HG03025 (cell line): ENCODE results near the gene AP3D1.
A peak's percentile ranks its signal among the peaks of the same experiment; 100 is the strongest.
"Not testable (repeated sequence)": the region's sequence is repeated elsewhere in the genome, so short reads cannot be mapped to it uniquely, and the experiment has no call there.

ENCODE experiments used
- ATAC-seq: cut with Tn5 transposase; IDR thresholded peaks from one replicate; pipeline ENCODE4 v1.9.1; 2021; ENCODE audit warnings: mild to moderate bottlenecking, moderate library complexity; ENCODE audit not compliant: unreplicated experiment, low FRiP score

Gene AP3D1

DNA sequence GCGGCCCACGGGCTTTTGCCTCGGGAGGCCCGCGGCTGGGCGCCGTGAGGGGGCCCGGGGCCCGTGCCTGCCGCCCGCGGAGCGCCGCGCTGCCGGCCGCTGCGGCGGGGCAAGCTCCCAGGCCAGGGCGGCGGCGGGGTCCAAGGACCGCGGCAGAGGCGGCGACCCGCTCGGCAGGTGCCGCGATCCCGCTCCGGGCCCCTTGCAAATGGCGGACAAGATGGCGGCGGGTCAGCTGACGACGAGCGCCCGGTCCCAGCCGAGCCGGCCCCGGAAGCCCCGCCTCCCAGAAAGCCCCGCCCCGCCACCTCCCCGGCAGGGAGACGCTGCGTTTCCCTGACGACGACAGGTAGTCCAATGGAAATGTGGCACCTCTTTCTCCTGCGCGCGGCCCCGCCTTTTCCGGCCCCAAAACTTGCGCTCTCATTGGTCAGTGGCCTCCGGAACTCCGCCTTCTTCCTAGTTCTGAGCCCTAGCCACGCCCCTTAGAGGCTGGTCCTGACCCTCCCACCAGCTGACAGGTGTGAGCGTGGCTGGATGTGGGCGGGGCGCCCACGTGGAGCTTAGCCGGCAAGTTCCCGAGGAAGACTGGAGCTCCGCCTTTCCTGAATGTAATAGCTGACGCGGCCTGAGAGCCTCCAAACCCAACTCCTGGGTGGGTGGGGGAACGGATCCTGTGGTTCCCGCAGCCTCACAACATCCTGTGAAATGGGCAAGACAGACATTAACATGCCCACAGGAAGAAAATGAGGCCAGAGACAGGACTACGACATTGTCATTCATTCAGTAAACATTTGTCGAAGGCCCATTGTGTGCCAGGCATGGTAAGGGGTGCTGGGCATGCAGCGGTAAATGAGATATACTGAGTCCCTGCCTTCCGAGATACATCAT is at the start of gene AP3D1:
AP3D1 (minus strand) TSS at position 228 of the 891 bp plus-strand sequence. CDS start 232 bp downstream, outside the sequence.
- peak; percentile 88 for ATAC-seq

GRCh38 chr19:2200624-2201294 is 49.4 kb upstream of the AP3D1 start:
- not testable (repeated sequence) for ATAC-seq

DNA sequence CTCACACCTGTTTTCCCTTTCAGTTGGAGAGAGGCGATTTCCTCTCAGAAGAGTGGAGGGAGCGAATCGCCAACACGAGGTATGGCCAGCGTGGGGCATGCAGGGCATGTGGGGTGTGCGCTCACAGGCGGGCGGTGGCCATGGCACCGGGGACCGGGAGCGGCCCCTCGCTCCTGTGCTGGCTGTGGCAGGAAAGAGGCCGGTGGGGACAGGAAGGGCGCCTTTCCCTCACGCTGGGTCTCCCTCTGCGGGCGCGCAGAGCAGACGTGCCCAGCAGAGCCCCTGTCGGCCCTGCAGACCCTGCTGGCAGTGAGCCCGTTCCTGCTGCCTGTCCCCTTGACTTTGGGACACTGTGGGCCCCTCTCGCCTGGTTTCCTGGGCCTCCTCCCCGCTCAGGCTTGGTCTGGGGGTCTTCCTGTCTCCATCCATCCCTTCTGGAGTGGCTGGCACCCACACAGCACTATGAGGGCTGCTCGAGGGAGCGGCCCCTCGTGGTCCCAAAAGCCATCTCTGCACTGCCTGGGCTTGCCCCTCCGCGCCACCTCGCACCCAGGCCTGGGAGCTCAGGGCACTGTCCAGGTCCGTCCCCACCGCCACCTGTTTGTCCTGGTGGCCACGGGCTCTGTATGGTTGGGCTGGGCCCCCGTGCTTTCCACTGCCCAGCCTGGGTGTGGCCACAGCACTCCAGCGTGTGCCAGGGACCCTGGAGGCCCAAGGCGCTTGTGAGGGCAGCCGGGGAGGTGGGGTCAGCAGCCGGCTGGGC is 48.7 kb upstream of the AP3D1 start:
- no peak for ATAC-seq

- ATAC-seq, result no peak
Measured at GRCh38 chr19:2199215-2199614, 47.8 kb upstream of the AP3D1 start.

GRCh38 chr19:2198317-2198716 is 47.0 kb upstream of the AP3D1 start:
- no peak for ATAC-seq

DNA sequence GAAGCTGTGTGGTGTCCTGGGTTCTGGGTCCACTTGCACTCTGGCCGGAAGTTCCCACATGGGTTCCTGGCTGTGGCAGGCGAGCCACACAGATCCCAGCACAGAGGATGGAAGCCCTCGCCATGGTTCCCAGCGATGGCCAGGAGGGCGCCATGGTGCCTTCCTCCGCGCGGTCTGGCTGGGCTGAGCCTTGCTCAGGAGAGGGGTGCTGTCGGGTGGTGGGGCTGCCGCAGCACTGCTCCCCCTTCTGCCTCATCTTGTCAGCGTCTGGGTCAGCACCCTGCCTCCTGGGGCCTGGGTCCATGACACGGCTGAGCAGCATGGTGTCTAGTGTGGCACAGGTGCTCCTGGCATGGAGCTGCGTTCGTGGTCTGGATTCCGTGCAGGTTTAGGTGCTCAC is 45.9 kb upstream of the AP3D1 start:
- no peak for ATAC-seq

DNA sequence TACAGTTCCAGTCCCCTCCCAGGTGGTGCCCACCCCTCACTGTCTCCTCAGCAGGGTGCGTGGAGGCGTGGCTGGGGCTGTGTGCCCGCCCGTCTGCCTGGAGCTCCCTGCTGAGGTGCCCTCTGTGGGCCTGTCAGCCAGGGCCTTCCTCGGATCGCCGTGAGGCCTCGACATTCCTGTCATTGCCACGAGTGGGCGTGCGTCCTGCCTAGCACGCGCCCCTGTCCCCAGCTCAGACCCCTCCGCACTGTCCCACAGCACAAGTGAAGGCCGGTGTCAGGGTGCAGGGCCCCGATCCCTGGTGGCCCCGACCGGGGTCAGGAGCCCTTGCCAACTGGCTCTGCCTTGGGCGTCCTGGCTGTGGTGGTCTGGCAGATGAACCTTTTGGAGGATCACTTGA is 44.5 kb upstream of the AP3D1 start:
- no peak for ATAC-seq

- no peak for ATAC-seq
Measured at GRCh38 chr19:2195361-2195760, 44.0 kb upstream of the AP3D1 start.

DNA sequence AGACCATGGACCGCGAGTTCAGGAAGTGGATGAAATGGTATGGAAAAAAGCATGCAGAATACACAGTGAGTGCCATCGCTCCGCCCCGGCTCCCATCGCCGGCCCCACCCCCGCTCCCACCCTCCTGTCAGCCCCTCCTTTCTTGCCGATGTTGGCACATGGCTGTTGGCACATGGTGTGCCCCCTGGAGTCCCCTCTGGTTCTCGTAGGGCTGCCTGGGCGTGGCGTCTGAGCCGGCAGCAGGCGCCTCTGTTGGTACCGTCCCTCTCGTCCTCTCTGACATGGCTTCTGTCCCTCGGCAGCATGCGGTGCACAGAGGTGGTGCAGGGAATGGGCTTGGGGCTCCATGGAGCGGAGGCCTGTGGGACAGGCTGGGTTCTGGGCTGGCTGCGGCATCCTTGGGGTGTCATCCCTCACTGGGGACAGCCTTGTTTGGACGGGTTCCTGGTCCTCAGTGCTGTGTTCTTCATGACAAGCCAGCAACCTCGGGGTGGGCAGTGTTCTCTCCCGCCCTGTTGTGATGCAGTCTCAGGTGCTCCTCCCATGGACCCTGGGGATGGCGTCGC is 43.2 kb upstream of the AP3D1 start:
- ATAC-seq, result no peak

DNA sequence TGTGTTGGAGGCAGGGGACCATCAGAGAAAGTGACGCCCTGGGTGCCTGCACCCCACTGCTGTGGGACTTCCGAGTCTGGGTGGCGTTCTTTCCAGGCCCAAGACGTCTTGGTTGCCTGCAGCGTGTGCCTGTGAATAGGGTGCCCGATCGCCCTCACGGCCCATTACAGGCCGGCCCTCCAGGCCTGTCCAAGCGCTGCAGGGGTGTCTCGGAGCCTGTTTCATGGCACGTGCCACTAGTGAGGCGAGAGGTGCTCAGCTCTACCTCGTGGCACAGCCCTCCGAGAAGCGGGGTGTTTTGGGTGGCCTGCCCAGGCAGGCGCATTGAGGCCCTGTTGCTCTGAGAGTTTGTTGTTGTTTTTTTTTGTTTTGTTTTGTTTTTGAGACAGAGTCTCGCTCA is 42.4 kb upstream of the AP3D1 start:
- ATAC-seq, result no peak

DNA sequence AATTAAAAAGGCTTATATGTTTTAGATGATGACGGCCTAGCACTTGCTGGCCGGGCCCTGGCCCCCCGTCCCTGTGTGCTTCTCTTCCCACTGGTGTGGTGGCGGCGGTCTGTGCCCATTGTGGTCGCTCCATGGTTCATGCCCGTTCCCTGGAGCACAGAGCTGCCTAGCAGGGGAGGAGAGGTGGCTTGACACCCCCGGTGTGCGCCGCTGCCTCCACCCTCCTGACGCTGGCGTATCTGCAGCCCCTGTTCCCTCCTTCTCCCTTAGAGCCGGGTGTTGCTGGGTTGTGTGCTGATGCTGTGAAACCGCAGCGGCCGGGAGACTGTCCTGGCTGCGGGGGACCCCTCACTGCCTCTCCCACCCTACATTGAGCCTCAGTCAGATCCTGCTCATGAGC is 41.5 kb upstream of the AP3D1 start:
- ATAC-seq, result no peak

- no peak for ATAC-seq
Measured at GRCh38 chr19:2191456-2192310, 40.3 kb upstream of the AP3D1 start.

- no peak for ATAC-seq
Measured at GRCh38 chr19:2190848-2191455, 39.6 kb upstream of the AP3D1 start.

DNA sequence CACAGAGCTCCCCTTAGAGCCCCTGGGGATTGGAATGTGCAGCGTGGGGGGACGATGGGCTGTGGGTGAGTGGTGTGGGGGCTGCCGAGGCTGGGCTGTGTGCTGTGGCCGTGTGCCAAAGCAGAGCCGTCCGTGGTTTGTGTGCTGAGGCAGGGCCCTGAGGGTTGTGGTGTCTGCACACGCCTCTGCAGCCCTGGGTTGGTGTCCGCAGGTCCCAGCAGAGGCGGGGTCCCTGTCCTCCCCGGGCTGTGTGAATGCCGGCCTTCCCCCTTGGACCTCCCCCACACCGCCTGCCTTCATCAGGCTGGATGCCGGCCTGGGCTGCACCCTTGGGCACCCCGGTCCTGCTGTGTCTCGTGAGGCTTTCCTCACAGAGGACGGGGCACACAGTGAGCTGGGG is 38.5 kb upstream of the AP3D1 start:
- no peak for ATAC-seq

DNA sequence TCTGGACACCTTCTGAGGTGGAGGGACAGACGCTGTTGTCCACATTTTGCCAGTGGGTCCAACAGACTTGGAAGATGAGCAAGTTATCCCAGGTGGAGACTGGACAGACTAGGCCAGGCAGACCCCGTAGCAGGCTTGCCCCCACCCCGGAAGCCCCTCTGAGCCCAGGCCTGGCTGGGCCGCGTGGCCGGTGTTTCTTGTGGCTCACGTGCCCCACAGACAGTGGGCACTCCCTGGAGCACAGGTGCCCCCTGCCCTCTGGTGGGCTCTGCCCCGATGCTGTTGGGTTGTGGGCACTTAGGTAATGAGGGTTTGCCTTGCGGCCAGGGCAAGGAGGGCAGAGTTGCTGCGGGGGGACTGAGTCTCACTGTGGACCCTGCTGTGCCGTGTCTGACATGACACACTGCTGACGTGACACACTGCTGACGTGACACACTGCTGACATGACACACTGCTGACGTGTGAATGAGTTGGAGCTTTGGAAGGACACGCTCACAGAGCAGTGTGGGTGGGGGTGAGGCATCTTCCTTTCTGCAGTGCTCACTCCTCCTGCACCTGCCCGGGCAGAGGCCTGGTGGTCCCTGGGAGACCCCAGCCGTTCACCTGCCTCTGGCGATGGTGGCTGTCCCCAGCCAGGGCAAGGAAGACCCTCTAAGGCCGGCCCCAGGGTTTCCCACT is 37.5 kb upstream of the AP3D1 start:
- no peak for ATAC-seq

DNA sequence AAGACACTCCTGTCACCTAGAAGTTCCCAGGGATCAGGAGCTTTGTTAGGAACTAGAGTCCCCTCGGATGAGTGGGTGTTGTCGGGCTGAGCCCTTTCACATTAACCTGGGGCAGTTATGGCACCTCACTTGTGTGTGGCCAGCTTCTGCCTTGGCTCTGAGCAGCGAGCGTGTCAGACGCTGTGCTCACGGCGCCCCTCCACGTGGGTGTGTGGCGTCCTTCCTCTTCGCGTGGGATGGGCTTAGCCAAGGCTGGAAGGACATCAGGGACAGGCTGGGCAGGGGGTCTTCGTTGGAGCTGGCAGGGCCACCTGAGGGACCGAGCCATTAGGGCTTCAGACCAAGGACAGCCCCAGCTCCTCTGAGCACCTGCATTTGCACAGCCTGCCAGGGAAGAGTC is 35.8 kb upstream of the AP3D1 start:
- ATAC-seq, result no peak

DNA sequence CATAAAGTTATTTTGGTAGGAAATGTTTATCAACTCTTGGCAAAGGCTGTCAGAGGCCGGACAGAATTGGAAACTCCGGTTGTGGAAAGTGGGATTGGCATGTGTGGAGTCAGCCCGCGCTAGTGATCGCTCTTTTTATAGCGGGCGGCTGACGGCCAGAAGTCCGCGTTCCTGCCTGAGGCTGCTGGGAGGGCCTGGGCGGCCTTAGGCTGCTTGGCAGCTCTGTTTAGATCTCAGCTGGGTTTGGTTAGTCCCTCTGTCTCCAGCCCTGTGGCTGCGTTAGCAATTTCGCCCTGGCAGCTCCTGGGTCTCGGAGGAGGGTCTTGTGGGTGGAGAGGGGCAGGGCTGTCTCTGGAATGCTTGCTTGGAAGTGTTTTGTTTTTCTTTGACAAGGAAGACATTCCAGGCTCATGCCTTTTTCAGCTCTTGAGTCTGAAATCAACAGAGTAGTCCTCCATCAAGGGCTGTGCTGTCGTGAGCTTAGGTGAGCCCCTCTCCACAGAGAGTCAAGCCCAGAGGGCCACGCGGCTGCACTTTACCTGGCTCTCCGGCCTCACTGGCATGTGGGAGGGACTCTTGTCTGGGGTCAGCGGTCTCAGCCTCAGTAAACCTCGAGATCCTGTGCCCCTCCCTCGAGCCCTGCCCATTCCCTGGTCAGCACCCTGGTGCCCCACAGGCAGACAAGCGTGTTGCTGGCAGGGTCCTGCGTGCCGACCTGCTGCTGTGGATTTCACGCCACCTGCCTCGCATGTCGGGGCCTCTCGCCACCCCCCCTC is 34.9 kb upstream of the AP3D1 start:
- ATAC-seq, result no peak

- no peak for ATAC-seq
Measured at GRCh38 chr19:2185734-2186070, 34.3 kb upstream of the AP3D1 start.
